ENCODE data around the gene ITPK1. TPM values are rescaled to one million over a fixed set of nuclear protein-coding genes. Genes with fewer than 3 reads are reported as not detected.

The ITPK1 gene
- total and polyA plus RNA-seq, 2 donors (not counting 3 experiments of a cell fraction or from before 2014, with no cell fraction given) = 39.6 to 51.8 TPM

DNA sequence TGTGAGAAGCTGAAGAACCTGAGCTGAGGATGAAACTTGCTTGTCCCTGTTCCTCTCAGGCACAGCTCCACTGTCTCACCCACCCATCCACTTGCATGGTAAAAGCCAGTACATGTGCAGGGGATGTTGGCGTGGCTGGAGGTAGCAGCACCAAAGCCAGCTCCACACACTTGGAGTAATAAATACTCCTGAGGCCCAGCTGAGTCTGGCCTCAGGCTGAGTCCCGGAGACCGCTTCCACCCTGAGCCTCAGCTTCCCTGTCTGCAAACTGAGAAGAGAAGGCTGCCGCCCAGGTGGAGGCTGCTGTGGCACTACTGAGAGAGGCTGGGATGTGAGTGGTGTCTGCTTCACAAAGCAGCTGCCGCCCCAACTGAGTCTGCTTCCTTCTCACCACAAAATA, 173.6 kb downstream of the ITPK1 start:
- TF ChIP-seq POLR2A (IDR thresholded peaks at IDR 0.05; ENCODE audit: low read depth, low read length) (no peak), CTCF (IDR thresholded peaks at IDR 0.05; ENCODE audit: extremely low read depth in 1 of 2, insufficient read depth in 1 of 2, low read depth in 1 of 2, low read length in 2 of 2) (no peak), MAX (IDR thresholded peaks at IDR 0.05; ENCODE audit: insufficient read depth, insufficient read length) (no peak), GATA2 (IDR thresholded peaks at IDR 0.05; ENCODE audit: insufficient read depth, insufficient read length, low read depth, low read length) (no peak), EZH2 (IDR thresholded peaks at IDR 0.05; ENCODE audit: borderline replicate concordance, low read depth, low read length, severe bottlenecking) (no peak), JUN (IDR thresholded peaks at IDR 0.05; ENCODE audit: borderline replicate concordance, insufficient read depth, insufficient read length, low read depth) (no peak), POLR2AphosphoS5 (IDR thresholded peaks at IDR 0.05; ENCODE audit: insufficient read depth, low read depth, low read length) (no peak), FOS (IDR thresholded peaks at IDR 0.05; ENCODE audit: borderline replicate concordance, insufficient read depth, low read length) (no peak), MYC (IDR thresholded peaks at IDR 0.05; ENCODE audit: low read depth, low read length) (no peak)
- Histone ChIP-seq H3K27me3 (ENCODE audit: control insufficient read depth in 2 of 2, insufficient read depth in 2 of 2, low read length in 2 of 2) (no peaks in the 10 kb centered on the region), H2AFZ (ENCODE audit: low read depth, low read length) (no peak overlapping the region), H3K4me3 (replicated peaks in 1 of 3; ENCODE audit: insufficient read depth in 1 of 3, low read depth in 1 of 3, low read length in 3 of 3) (no peak overlapping the region), H3K4me2 (ENCODE audit: insufficient read depth, low read length) (no peak overlapping the region), H3K4me1 (ENCODE audit: control insufficient read depth, extremely low read depth, insufficient read depth, low read length) (peaks cover 5% of the 10 kb centered on the region), H4K20me1 (replicated peaks; ENCODE audit: control insufficient read depth, extremely low read depth, insufficient read depth, low read length) (no peaks in the 10 kb centered on the region), H3K79me2 (ENCODE audit: control insufficient read depth, insufficient read depth, low read length) (no peaks in the 10 kb centered on the region), H3K27ac (ENCODE audit: insufficient read depth, low read depth, low read length) (no peak overlapping the region), H3K9me1 (replicated peaks; ENCODE audit: control insufficient read depth, extremely low read depth, insufficient read depth, low read length) (no peaks in the 10 kb centered on the region), H3K9me3 (replicated peaks; ENCODE audit: control insufficient read depth, insufficient read depth, low read length) (no peaks in the 10 kb centered on the region), H3K36me3 (ENCODE audit: control insufficient read depth in 2 of 2, extremely low read depth in 1 of 2, insufficient read depth in 2 of 2, low read length in 2 of 2) (no peaks in the 10 kb centered on the region), H3K9ac (replicated peaks; ENCODE audit: extremely low read depth, insufficient read depth, low read length) (no peak overlapping the region)
- intact Hi-C loops (cut with micrococcal nuclease) (no loop called here), dilution Hi-C loops (cut with MboI; ENCODE audit: extremely low pct_ligation_motif_present, low sequenced_read_pairs) (no loop called here)
- CTCF ChIA-PET = interaction anchor here (0.8 to 1.3 kb wide), 3 partner anchors 10 to 171 kb away, joined by 3 to 6 read pairs (median 3); no protein-coding TSS in a partner anchor
- BruUV-seq (replicated peaks) = no TSS peak
- FAIRE-seq (no peak), DNase-seq (ENCODE audit: low read depth, low spot score) (no peak)
- POLR2A ChIA-PET = no interaction called here
